B cell (primary cell): ENCODE results near the gene TMEM45B. TPM values are rescaled to one million over a fixed set of nuclear protein-coding genes. Genes with fewer than 3 reads are reported as not detected.

Experiments
- ATAC-seq: fragments of 200-7000 bp; cut with Tn5 transposase; one replicate; pipeline ENCODE4 v1.10.0; 2021; ENCODE audit warnings: low read depth, mild to moderate bottlenecking, moderate number of reproducible peaks, moderate library complexity
- CTCF ChIA-PET: fragments of 350-600 bp; sonication (Branson Sonifier 250); formaldehyde crosslinking; loops from one replicate; lab custom pipeline; 2021; ENCODE audit warnings: antibody characterized with exemption, inconsistent platforms; lab: Charles Lee
- POLR2A ChIA-PET: fragments of 350-600 bp; sonication (Branson Sonifier 250); formaldehyde crosslinking; loops from one replicate; lab custom pipeline; 2021; ENCODE audit warnings: antibody characterized with exemption; lab: Charles Lee
- DNase-seq: peaks from one replicate; pipeline ENCODE4 v3.0.0; 2013
- H2AFZ ChIP-seq: 2 replicates; pipeline ENCODE4 v1.6.1; 2012; ENCODE audit warnings: mild to moderate bottlenecking, low read depth, low read length; ENCODE audit not compliant: insufficient read depth, poor library complexity, severe bottlenecking
- H3K27ac ChIP-seq, 2 donors: 1 replicate in 1 of 2; 2 replicates in 1 of 2; pipeline ENCODE4 v1.5.1; 2012 to 2013; ENCODE audit warnings: low read length in 2 of 2, mild to moderate bottlenecking in 2 of 2, moderate library complexity in 1 of 2
- H3K27me3 ChIP-seq, 4 experiments: fragments of 200-600 bp in 1 of 4; sonication (generic) in 1 of 4; replicated peaks in 1 of 4; 1 replicate in 2 of 4; 2 replicates in 2 of 4; pipeline versions ENCODE4 v1.6.1 to v1.7.0; 2013 to 2016; ENCODE audit warnings: low read length in 3 of 4, mild to moderate bottlenecking in 2 of 4, mixed read lengths in 1 of 4, moderate library complexity in 1 of 4; ENCODE audit not compliant: insufficient read depth in 4 of 4, control insufficient read depth in 3 of 4; ENCODE audit errors: control extremely low read depth in 1 of 4
- H3K36me3 ChIP-seq, 2 experiments: replicated peaks in 1 of 2; 1 replicate in 1 of 2; 2 replicates in 1 of 2; pipeline versions ENCODE4 v1.6.1 to v1.7.1; 2013; ENCODE audit warnings: low read length in 1 of 2; ENCODE audit not compliant: insufficient read depth in 2 of 2, control insufficient read depth in 1 of 2; ENCODE audit errors: control extremely low read depth in 1 of 2, extremely low read depth in 1 of 2
- H3K4me1 ChIP-seq, 2 donors: fragments of 200-600 bp in 1 of 2; sonication (generic) in 1 of 2; 1 replicate in 1 of 2; 2 replicates in 1 of 2; pipeline versions ENCODE4 v1.5.1 to v1.6.1; 2013 to 2017; ENCODE audit warnings: low read length in 2 of 2; ENCODE audit not compliant: control insufficient read depth in 2 of 2, insufficient read depth in 2 of 2
- H3K4me2 ChIP-seq: replicated peaks from 2 replicates; pipeline ENCODE3; 2012; ENCODE audit warnings: mild to moderate bottlenecking, low read depth, low read length; ENCODE audit not compliant: poor library complexity, severe bottlenecking
- H3K4me3 ChIP-seq, 5 experiments: fragments of 200-600 bp in 1 of 5; sonication (generic) in 1 of 5; 1 replicate in 3 of 5; 2 replicates in 2 of 5; pipeline versions ENCODE4 v1.5.1 to v1.7.0; 2011 to 2016; ENCODE audit warnings: low read length in 4 of 5, mild to moderate bottlenecking in 4 of 5, low read depth in 2 of 5, control low read depth in 1 of 5, moderate library complexity in 1 of 5; ENCODE audit not compliant: insufficient read depth in 1 of 5; ENCODE audit errors: control extremely low read depth in 1 of 5, extremely low read depth in 1 of 5
- H3K79me2 ChIP-seq: fragments of 200-600 bp; sonication (generic); one replicate; pipeline ENCODE4 v1.6.0; 2016; ENCODE audit warnings: low read length; ENCODE audit not compliant: control insufficient read depth, insufficient read depth
- H3K9ac ChIP-seq: fragments of 200-600 bp; sonication (generic); 2 replicates; pipeline ENCODE4 v1.6.1; 2017; ENCODE audit warnings: mild to moderate bottlenecking, low read length, moderate library complexity
- H3K9me3 ChIP-seq, 3 donors: one replicate each; pipeline versions ENCODE4 v1.6.1 to v1.7.1; 2013; ENCODE audit warnings: low read length in 2 of 3; ENCODE audit not compliant: control insufficient read depth in 2 of 3, insufficient read depth in 1 of 3; ENCODE audit errors: control extremely low read depth in 1 of 3
- H4K20me1 ChIP-seq: 2 replicates; pipeline ENCODE4 v1.6.0; 2012; ENCODE audit warnings: mild to moderate bottlenecking, low read length; ENCODE audit not compliant: insufficient read depth, control insufficient read depth, poor library complexity, severe bottlenecking
- H3K27ac Mint-ChIP-seq: one replicate; pipeline ENCODE4 v1.8.0; 2021; ENCODE audit warnings: mixed read lengths
- H3K27me3 Mint-ChIP-seq: one replicate; pipeline ENCODE4 v1.8.0; 2021; ENCODE audit warnings: mixed read lengths
- H3K4me1 Mint-ChIP-seq: one replicate; pipeline ENCODE4 v1.8.0; 2021; ENCODE audit warnings: mixed read lengths
- H3K4me3 Mint-ChIP-seq: one replicate; pipeline ENCODE4 v1.8.0; 2021; ENCODE audit warnings: mixed read lengths
- H3K9me3 Mint-ChIP-seq: one replicate; pipeline ENCODE4 v1.8.0; 2022; ENCODE audit warnings: mixed read lengths; ENCODE audit not compliant: insufficient read depth
- CTCF ChIP-seq: fragments of 200-600 bp; IDR thresholded peaks from one replicate; pipeline ENCODE4 v1.8.0; 2022; ENCODE audit warnings: antibody characterized with exemption, mild to moderate bottlenecking
- EZH2 ChIP-seq: IDR thresholded peaks from 2 replicates; pipeline ENCODE4 v1.6.1; 2012; ENCODE audit warnings: borderline replicate concordance, low read depth, mild to moderate bottlenecking, moderate library complexity, low read length; ENCODE audit not compliant: insufficient read depth, poor library complexity, severe bottlenecking
- WGBS: methylation state at CpG from one replicate; pipeline ENCODE4 v1.1.5; 2013; ENCODE audit warnings: missing lambda C conversion rate; ENCODE audit not compliant: insufficient coverage; 5-methylcytosine and 5-hydroxymethylcytosine counted together
- intact Hi-C: fragments of 100-400 bp; cut with micrococcal nuclease; formaldehyde crosslinking; loops from one replicate; pipeline ENCODE4 v1.10.0; 2022
- polyA plus RNA-seq: library from polyadenylated mRNA; depleted of rRNA; stranded (reverse); fragments of >200 nt; gene quantifications from 2 replicates; pipeline ENCODE4 v1.2.3, GENCODE V29; 2012
- total RNA-seq, 2 donors: library from RNA; stranded (reverse); fragments of 120-200 nt in 1 of 2; gene quantifications; 1 replicate in 1 of 2; 2 replicates in 1 of 2; pipeline versions ENCODE4 v1.2.3 to v1.2.4, GENCODE V29; 2013 to 2022

Gene TMEM45B
- total and polyA plus RNA-seq, 2 donors (not counting 1 experiment from before 2014, with no cell fraction given): not detected

DNA sequence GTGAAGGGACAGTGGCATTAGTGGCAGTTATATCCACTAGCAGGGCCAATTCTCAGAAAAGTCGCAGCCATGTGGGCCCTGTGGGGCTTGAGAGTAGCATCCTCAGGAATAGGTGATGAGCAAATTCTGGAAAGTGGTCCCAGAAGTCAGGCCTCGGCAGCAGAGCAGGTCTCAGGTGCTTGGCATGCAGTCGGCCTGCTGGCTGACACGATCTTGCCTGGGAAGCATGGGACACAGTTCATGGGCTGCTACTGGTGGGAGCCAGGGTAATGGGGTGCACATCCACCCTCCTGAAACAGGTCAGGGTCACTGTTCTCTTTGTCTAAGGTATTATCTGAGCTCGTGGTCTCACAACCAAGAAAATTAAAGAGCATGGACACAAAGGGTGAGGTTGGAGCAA lies 36.8 kb upstream of the TMEM45B start:
- Histone ChIP-seq H3K4me3 (no peak overlapping the region), H3K27me3 (peaks cover 0 to under 1% (median 0%) of the 10 kb centered on the region in 4 experiments), H3K4me1 (no peaks in the 10 kb centered on the region), H3K4me2 (no peak overlapping the region), H3K27ac (no peak overlapping the region), H3K9me3 (no peaks in the 10 kb centered on the region), H3K79me2 (no peaks in the 10 kb centered on the region), H3K36me3 (no peaks in the 10 kb centered on the region), H4K20me1 (no peaks in the 10 kb centered on the region), H3K9ac (no peak overlapping the region), H2AFZ (no peak overlapping the region)
- Mint-ChIP-seq H3K27me3 (peaks cover 4% of the 10 kb centered on the region), H3K27ac (no peak overlapping the region), H3K9me3 (no peaks in the 10 kb centered on the region), H3K4me3 (no peak overlapping the region), H3K4me1 (no peaks in the 10 kb centered on the region)
- WGBS: 86% methylated on average over 5 of the region's 5 CpGs
- no peak for DNase-seq
- intact Hi-C loops: no loop called here
- ChIA-PET POLR2A (no interaction called here), CTCF (interaction anchor here (0.6 kb wide), 1 partner anchor 341 kb away, joined by 3 read pairs; no protein-coding TSS in a partner anchor)
- TF ChIP-seq EZH2 (no peak), CTCF (no peak)
- no peak for ATAC-seq

GRCh38 chr11:129779342-129779741 lies 36.3 kb upstream of the TMEM45B start:
- H3K4me1 ChIP-seq: no peaks in the 10 kb centered on the region
- H3K27me3 Mint-ChIP-seq: peaks cover 4% of the 10 kb centered on the region
- intact Hi-C loops: no loop called here
- no peaks in the 10 kb centered on the region for H4K20me1 ChIP-seq
- H3K27ac Mint-ChIP-seq: no peak overlapping the region
- H3K27me3 ChIP-seq: peaks cover 0 to 2% (median 0%) of the 10 kb centered on the region in 4 experiments
- ATAC-seq (no peak), DNase-seq (no peak)
- no peak overlapping the region for H2AFZ ChIP-seq
- H3K36me3 ChIP-seq: no peaks in the 10 kb centered on the region
- POLR2A ChIA-PET: no interaction called here
- TF ChIP-seq EZH2: no peak
- no peak for TF ChIP-seq CTCF
- H3K9me3 ChIP-seq: no peaks in the 10 kb centered on the region
- CTCF ChIA-PET: interaction anchor here (0.6 kb wide), 1 partner anchor 341 kb away, joined by 3 read pairs; no protein-coding TSS in a partner anchor
- WGBS: no CpG with 5 or more reads among the region's 3 CpGs
- no peak overlapping the region for H3K9ac ChIP-seq
- H3K27ac ChIP-seq: no peak overlapping the region
- H3K4me1 Mint-ChIP-seq: no peaks in the 10 kb centered on the region
- no peak overlapping the region for H3K4me2 ChIP-seq
- no peaks in the 10 kb centered on the region for H3K9me3 Mint-ChIP-seq
- H3K79me2 ChIP-seq: no peaks in the 10 kb centered on the region
- H3K4me3 ChIP-seq: no peak overlapping the region
- no peak overlapping the region for H3K4me3 Mint-ChIP-seq
